Activated CD4-positive, alpha-beta T cell treated with anti-CD3 and anti-CD28 coated beads for 36 hours (primary cell): ENCODE results near the gene SLC44A2. TPM values are rescaled to one million over a fixed set of nuclear protein-coding genes. Genes with fewer than 3 reads are reported as not detected.
"Not testable (repeated sequence)": the region's sequence is repeated elsewhere in the genome, so short reads cannot be mapped to it uniquely, and the experiment has no call there.

Source experiments
- ATAC-seq: fragments of 200-7000 bp; cut with Tn5 transposase; one replicate; pipeline ENCODE4 v1.10.0; 2021; ENCODE audit warnings: mild to moderate bottlenecking, moderate library complexity
- CTCF ChIA-PET: fragments of 350-600 bp; sonication (Branson Sonifier 250); formaldehyde crosslinking; loops from one replicate; lab custom pipeline; 2021; ENCODE audit warnings: antibody characterized with exemption; lab: Charles Lee
- POLR2A ChIA-PET: fragments of 350-600 bp; sonication (Branson Sonifier 250); formaldehyde crosslinking; loops from one replicate; lab custom pipeline; 2021; ENCODE audit warnings: antibody characterized with exemption, inconsistent platforms; lab: Charles Lee
- DNase-seq: peaks from one replicate; pipeline ENCODE4 v3.0.0-alpha.2; 2020
- H3K27ac Mint-ChIP-seq: one replicate; pipeline ENCODE4 v1.8.0; 2021; ENCODE audit warnings: mixed read lengths
- H3K27me3 Mint-ChIP-seq: one replicate; pipeline ENCODE4 v1.8.0; 2021; ENCODE audit warnings: mixed read lengths
- H3K36me3 Mint-ChIP-seq: one replicate; pipeline ENCODE4 v1.8.0; 2021; ENCODE audit warnings: low read depth, mixed read lengths
- H3K4me1 Mint-ChIP-seq: one replicate; pipeline ENCODE4 v1.8.0; 2021; ENCODE audit warnings: mixed read lengths
- H3K4me3 Mint-ChIP-seq: one replicate; pipeline ENCODE4 v1.8.0; 2021; ENCODE audit warnings: mild to moderate bottlenecking, moderate library complexity, mixed read lengths
- H3K9me3 Mint-ChIP-seq: one replicate; pipeline ENCODE4 v1.8.0; 2021; ENCODE audit warnings: low read depth, mixed read lengths
- intact Hi-C, 2 experiments: fragments of 100-400 bp; cut with DNase I in 1 of 2; cut with micrococcal nuclease in 1 of 2; formaldehyde crosslinking; loops; one replicate each; pipeline versions ENCODE4 v1.14.2 to v1.15.1; 2022 to 2024; cut with DNase I, micrococcal nuclease
- total RNA-seq, 2 experiments: library from RNA; stranded (reverse); gene quantifications; one replicate each; pipeline ENCODE4 v1.2.3, GENCODE V29; 2021

SLC44A2 gene
- total RNA-seq, 2 experiments from 2014 or later: 80.3 to 105 TPM

DNA sequence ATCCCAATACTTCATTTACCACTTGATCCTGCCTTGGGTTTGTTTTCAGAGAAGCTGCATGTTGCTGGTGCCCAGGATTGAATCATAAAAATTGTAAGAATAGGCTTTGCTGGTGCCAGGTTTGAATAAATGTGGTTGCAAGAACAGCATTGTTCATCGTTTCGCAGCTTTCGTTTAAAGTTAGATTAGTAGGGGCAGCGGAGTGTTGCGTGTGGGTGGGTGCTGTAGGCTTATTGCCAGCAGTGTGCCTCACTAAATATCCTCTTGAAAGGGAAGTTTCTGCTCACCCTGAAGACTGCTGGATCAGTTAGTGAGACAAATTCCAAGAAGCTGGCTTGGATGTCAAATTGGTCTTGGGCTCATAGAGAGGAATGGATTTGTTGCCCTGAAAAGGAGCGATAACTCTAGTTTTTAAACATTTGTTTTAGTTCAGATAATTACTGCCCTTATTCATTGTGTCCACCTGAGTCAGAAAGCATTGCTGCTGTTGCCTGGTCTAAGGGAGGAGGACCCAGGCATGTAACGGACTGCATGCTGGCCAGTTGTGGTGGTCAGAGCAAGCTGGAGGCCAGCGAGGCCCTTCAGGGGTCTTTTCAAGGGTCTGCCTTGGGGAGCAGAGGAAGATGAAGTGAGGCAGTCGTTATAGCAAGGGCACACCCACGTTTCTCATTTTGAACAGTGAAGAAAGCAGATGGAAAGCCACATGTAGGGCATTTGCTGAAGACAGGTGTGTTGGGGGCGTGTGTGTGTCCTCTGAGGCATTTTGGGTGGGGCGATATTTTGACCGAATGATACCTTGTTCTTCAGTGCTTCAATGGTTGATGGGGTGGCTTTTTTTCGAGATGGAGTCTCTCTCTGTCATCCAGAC is 37.3 kb downstream of the SLC44A2 start:
- Mint-ChIP-seq H3K4me1 (peaks cover 54% of the 10 kb centered on the region), H3K4me3 (no peak overlapping the region), H3K9me3 (no peaks in the 10 kb centered on the region), H3K36me3 (peaks cover 41% of the 10 kb centered on the region), H3K27me3 (no peaks in the 10 kb centered on the region), H3K27ac (peak overlapping the region; percentile 80)
- intact Hi-C loops: loop anchor here in 1 of 2 experiments (1.0 kb wide), 1 partner anchor 7 kb away; no protein-coding TSS in a partner anchor
- POLR2A ChIA-PET: interaction anchor here (0.6 to 2.1 kb wide), 2 partner anchors 10 to 127 kb away, joined by 3 to 11 read pairs; no protein-coding TSS in a partner anchor
- CTCF ChIA-PET: interaction anchor here (0.7 to 2.2 kb wide), 3 partner anchors 36 to 82 kb away, joined by 4 to 10 read pairs (median 7); no protein-coding TSS in a partner anchor
- ATAC-seq (peak; percentile 70), DNase-seq (peak; percentile 55)

DNA sequence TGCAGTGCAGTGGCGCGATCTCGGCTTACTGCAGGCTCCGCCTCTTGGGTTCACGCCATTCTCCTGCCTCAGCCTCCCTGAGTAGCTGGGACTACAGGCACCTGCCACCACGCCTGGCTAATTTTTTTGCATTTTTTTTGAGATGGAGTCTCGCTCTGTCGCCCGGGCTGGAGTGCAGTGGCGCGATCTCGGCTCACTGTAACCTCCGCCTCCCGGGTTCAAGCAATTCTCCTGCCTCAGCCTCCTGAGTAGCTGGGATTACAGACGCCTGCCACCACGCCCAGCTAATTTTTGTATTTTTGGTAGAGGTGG is 37.9 kb downstream of the SLC44A2 start:
- ATAC-seq, H3K4me3 Mint-ChIP-seq, H3K27me3 Mint-ChIP-seq, H3K9me3 Mint-ChIP-seq, DNase-seq: not testable (repeated sequence)
- Mint-ChIP-seq H3K36me3 (peaks cover 42% of the 10 kb centered on the region), H3K4me1 (peaks cover 57% of the 10 kb centered on the region), H3K27ac (peak overlapping the region; percentile 80)
- POLR2A ChIA-PET: interaction anchor here (0.6 kb wide), 1 partner anchor 128 kb away, joined by 3 read pairs; no protein-coding TSS in a partner anchor
- intact Hi-C loops: loop anchor here in 1 of 2 experiments (1.0 kb wide), 1 partner anchor 8 kb away; no protein-coding TSS in a partner anchor
- CTCF ChIA-PET: interaction anchor here (2.2 kb wide), 1 partner anchor 82 kb away, joined by 10 read pairs; no protein-coding TSS in a partner anchor

GRCh38 chr19:10667867-10668266 is 42.5 kb downstream of the SLC44A2 start:
- Mint-ChIP-seq H3K4me3 (no peak overlapping the region), H3K27me3 (no peaks in the 10 kb centered on the region), H3K9me3 (no peaks in the 10 kb centered on the region), H3K4me1 (peaks cover 35% of the 10 kb centered on the region), H3K36me3 (peaks cover 36% of the 10 kb centered on the region), H3K27ac (peak overlapping the region; percentile 34)
- ATAC-seq (no peak), DNase-seq (no peak)
- intact Hi-C loops: no loop called here
- ChIA-PET CTCF (interaction anchor here (1.0 to 2.4 kb wide), 5 partner anchors 10 to 87 kb away, joined by 3 to 8 read pairs (median 3); no protein-coding TSS in a partner anchor), POLR2A (interaction anchor here (0.6 to 1.2 kb wide), 6 partner anchors 9 to 122 kb away, joined by 3 to 7 read pairs (median 3); no protein-coding TSS in a partner anchor)

DNA sequence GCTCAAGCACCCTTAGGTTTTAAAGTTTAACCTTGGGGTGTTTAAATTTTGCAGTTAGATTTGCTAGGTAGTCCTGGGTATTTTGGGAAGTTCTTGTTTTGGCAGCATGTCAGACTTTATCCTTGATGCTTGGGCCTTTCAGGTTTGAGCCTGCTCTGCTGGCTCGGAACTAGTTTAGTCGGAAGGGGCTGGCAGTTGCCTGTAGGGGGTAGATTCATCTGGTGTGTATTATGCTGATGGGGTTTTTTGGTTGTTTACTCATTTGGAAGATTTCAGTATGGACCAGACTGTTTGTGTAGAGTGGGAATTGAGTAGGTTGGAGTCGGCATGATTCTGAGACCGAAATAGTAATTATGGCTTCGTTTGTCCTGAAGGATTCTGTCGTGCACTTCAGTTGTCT is 43.9 kb downstream of the SLC44A2 start:
- ChIA-PET POLR2A (interaction anchor here (0.6 kb wide), 1 partner anchor 77 kb away, joined by 5 read pairs; no protein-coding TSS in a partner anchor), CTCF (interaction anchor here (1.1 to 2.3 kb wide), 2 partner anchors 11 to 40 kb away, joined by 3 to 8 read pairs; no protein-coding TSS in a partner anchor)
- Mint-ChIP-seq H3K9me3 (no peaks in the 10 kb centered on the region), H3K4me3 (no peak overlapping the region), H3K4me1 (peaks cover 28% of the 10 kb centered on the region), H3K36me3 (peaks cover 43% of the 10 kb centered on the region), H3K27me3 (no peaks in the 10 kb centered on the region), H3K27ac (peak overlapping the region; percentile 1)
- ATAC-seq: no peak
- intact Hi-C loops: no loop called here
- no peak for DNase-seq

GRCh38 chr19:10670182-10670581 is 44.8 kb downstream of the SLC44A2 start:
- intact Hi-C loops: loop anchor here in 1 of 2 experiments (10.0 kb wide), 1 partner anchor 525 kb away; no protein-coding TSS in a partner anchor
- peaks cover 47% of the 10 kb centered on the region for H3K36me3 Mint-ChIP-seq
- ChIA-PET POLR2A (interaction anchor here (0.5 to 0.6 kb wide), 2 partner anchors 13 to 31 kb away, joined by 3 read pairs; no protein-coding TSS in a partner anchor), CTCF (interaction anchor here (0.7 to 1.0 kb wide), 5 partner anchors 15 to 162 kb away, joined by 3 to 6 read pairs (median 3); no protein-coding TSS in a partner anchor)
- H3K27ac Mint-ChIP-seq: peak overlapping the region; percentile 31
- no peaks in the 10 kb centered on the region for H3K9me3 Mint-ChIP-seq
- H3K4me3 Mint-ChIP-seq: no peak overlapping the region
- ATAC-seq (no peak), DNase-seq (no peak)
- peaks cover 28% of the 10 kb centered on the region for H3K4me1 Mint-ChIP-seq
- H3K27me3 Mint-ChIP-seq: no peaks in the 10 kb centered on the region

DNA sequence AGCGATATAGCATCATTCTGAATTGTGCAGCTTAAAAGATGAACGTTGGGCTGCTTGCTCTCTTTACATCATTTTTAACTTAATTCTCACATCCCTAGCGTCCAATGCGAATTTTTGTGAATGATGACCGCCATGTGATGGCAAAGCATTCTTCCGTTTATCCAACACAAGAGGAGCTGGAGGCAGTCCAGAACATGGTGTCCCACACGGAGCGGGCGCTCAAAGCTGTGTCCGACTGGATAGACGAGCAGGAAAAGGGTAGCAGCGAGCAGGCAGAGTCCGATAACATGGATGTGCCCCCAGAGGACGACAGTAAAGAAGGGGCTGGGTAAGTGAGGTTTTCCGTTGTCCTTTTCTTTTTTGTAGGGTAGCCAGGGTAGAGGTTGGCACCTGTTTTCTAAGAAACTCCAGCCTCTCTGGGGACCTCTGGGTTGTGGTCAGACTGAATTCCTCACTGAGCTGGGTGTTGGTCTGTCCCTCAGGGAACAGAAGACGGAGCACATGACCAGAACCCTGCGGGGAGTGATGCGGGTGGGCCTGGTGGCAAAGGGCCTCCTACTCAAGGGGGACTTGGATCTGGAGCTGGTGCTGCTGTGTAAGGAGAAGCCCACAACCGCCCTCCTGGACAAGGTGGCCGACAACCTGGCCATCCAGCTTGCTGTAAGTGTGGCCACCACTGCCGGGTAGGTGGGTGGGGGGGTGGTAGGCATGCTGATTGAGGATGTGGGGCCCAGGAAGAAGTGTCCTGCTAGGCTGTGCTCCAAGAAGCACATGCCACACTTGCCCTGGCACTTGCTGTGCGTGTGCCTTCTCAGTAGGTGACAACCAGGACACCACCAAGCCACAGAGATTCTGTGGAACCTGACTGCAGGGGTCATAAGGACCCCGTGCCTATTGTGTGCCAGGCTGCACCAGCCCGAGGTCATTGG is 45.8 kb downstream of the SLC44A2 start:
- CTCF ChIA-PET: interaction anchor here (0.7 to 3.1 kb wide), 8 partner anchors 19 to 163 kb away, joined by 3 to 10 read pairs (median 3); no protein-coding TSS in a partner anchor
- intact Hi-C loops: loop anchor here in 1 of 2 experiments (10.0 kb wide), 1 partner anchor 526 kb away; no protein-coding TSS in a partner anchor
- Mint-ChIP-seq H3K27ac (no peak overlapping the region), H3K9me3 (no peaks in the 10 kb centered on the region), H3K36me3 (peaks cover 52% of the 10 kb centered on the region), H3K4me1 (peaks cover 27% of the 10 kb centered on the region), H3K27me3 (no peaks in the 10 kb centered on the region), H3K4me3 (no peak overlapping the region)
- DNase-seq: no peak
- POLR2A ChIA-PET: interaction anchor here (0.6 to 2.3 kb wide), 6 partner anchors 9 to 177 kb away, joined by 3 to 11 read pairs (median 4); partner anchors contain the start of gene QTRT1
- ATAC-seq: no peak

GRCh38 chr19:10671922-10672321 is 46.6 kb downstream of the SLC44A2 start:
- intact Hi-C loops: loop anchor here in 1 of 2 experiments (10.0 kb wide), 1 partner anchor 527 kb away; no protein-coding TSS in a partner anchor
- H3K4me1 Mint-ChIP-seq: peaks cover 19% of the 10 kb centered on the region
- ATAC-seq, DNase-seq, H3K27me3 Mint-ChIP-seq, H3K9me3 Mint-ChIP-seq, H3K27ac Mint-ChIP-seq, H3K4me3 Mint-ChIP-seq: not testable (repeated sequence)
- peaks cover 50% of the 10 kb centered on the region for H3K36me3 Mint-ChIP-seq
- POLR2A ChIA-PET: interaction anchor here (0.6 to 2.3 kb wide), 4 partner anchors 10 to 29 kb away, joined by 3 to 11 read pairs (median 4); partner anchors contain the start of gene QTRT1
- CTCF ChIA-PET: interaction anchor here (0.7 to 3.1 kb wide), 4 partner anchors 18 to 135 kb away, joined by 3 to 10 read pairs (median 5); no protein-coding TSS in a partner anchor

DNA sequence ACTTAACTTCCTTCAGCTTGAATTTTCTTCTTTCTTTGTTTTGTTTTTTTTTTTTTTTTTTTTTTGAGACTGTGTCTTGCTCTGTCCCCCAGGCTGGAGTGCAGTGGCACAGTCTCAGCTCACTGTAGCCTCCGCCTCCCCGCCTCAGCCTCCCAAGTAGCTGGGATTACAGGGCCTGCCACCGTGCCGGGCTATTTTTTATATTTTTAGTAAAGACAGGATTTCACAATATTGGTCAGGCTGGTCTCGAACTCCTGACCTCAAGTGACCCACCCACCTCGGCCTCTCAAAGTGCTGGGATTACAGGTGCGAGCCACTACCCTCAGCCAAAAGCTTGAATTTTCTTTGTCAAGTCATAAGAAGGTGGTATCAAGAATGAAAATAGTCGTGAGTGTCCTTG is 49.9 kb downstream of the SLC44A2 start:
- POLR2A ChIA-PET: interaction anchor here (1.0 kb wide), 1 partner anchor 161 kb away, joined by 3 read pairs; the partner anchor contains the start of gene TMED1
- DNase-seq, H3K4me1 Mint-ChIP-seq, CTCF ChIA-PET, H3K27ac Mint-ChIP-seq, H3K27me3 Mint-ChIP-seq, H3K4me3 Mint-ChIP-seq, H3K9me3 Mint-ChIP-seq, ATAC-seq: not testable (repeated sequence)
- peaks cover 66% of the 10 kb centered on the region for H3K36me3 Mint-ChIP-seq
- intact Hi-C loops: loop anchor here in 1 of 2 experiments (10.0 kb wide), 1 partner anchor 530 kb away; no protein-coding TSS in a partner anchor

DNA sequence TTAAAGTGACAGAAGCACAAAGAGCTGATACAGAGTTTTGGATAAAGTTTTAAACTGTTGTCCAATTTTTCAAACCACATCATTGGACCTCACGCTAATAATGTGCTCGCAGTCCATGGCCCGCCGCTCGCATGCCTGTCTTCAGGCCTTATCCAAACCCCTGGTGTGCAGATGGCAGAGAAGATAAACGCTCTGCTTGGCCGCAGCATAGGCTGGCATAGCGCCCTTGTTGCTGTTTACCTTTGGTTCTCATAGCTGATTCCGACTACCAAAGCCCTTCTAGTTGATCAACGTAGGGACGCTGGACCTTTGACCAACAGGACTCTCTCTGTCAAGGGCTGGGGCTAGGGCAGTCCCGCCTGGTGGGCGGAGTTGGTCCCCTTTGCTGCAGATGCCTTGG is 52.4 kb downstream of the SLC44A2 start:
- H3K4me3 Mint-ChIP-seq: no peak overlapping the region
- intact Hi-C loops: loop anchor here in 1 of 2 experiments (10.0 kb wide), 1 partner anchor 533 kb away; no protein-coding TSS in a partner anchor
- H3K4me1 Mint-ChIP-seq: no peaks in the 10 kb centered on the region
- peaks cover 72% of the 10 kb centered on the region for H3K36me3 Mint-ChIP-seq
- ChIA-PET CTCF (no interaction called here), POLR2A (no interaction called here)
- no peak overlapping the region for H3K27ac Mint-ChIP-seq
- no peaks in the 10 kb centered on the region for H3K9me3 Mint-ChIP-seq
- ATAC-seq (no peak), DNase-seq (no peak)
- H3K27me3 Mint-ChIP-seq: no peaks in the 10 kb centered on the region

DNA sequence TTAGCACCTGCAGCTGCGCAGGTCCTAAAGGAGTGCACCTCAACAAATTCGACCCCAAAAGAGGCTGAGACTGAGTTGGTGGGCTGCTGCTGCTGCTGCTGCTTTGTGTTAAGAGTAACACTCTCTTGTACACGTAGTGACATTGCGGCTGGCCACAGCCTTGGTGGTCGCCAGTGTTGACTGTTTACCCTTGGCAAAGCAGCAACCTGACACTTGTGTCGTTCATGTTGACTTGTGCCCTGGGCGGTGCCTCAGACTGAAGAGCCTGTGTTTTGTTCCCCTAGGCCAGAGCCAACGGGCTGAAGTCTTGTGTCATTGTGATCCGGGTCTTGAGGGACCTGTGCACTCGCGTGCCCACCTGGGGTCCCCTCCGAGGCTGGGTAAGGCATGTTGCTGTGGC is 53.5 kb downstream of the SLC44A2 start:
- DNase-seq: no peak
- intact Hi-C loops: loop anchor here in 1 of 2 experiments (10.0 kb wide), 1 partner anchor 534 kb away; no protein-coding TSS in a partner anchor
- peaks cover 65% of the 10 kb centered on the region for H3K36me3 Mint-ChIP-seq
- ChIA-PET CTCF (no interaction called here), POLR2A (no interaction called here)
- H3K27me3 Mint-ChIP-seq: no peaks in the 10 kb centered on the region
- no peak for ATAC-seq
- H3K27ac Mint-ChIP-seq: no peak overlapping the region
- no peaks in the 10 kb centered on the region for H3K9me3 Mint-ChIP-seq
- no peak overlapping the region for H3K4me3 Mint-ChIP-seq
- no peaks in the 10 kb centered on the region for H3K4me1 Mint-ChIP-seq
